Measurements from ENCODE around the gene TANGO2.
"Not testable (repeated sequence)": the region's sequence is repeated elsewhere in the genome, so short reads cannot be mapped to it uniquely, and the experiment has no call there.

Gene TANGO2

DNA sequence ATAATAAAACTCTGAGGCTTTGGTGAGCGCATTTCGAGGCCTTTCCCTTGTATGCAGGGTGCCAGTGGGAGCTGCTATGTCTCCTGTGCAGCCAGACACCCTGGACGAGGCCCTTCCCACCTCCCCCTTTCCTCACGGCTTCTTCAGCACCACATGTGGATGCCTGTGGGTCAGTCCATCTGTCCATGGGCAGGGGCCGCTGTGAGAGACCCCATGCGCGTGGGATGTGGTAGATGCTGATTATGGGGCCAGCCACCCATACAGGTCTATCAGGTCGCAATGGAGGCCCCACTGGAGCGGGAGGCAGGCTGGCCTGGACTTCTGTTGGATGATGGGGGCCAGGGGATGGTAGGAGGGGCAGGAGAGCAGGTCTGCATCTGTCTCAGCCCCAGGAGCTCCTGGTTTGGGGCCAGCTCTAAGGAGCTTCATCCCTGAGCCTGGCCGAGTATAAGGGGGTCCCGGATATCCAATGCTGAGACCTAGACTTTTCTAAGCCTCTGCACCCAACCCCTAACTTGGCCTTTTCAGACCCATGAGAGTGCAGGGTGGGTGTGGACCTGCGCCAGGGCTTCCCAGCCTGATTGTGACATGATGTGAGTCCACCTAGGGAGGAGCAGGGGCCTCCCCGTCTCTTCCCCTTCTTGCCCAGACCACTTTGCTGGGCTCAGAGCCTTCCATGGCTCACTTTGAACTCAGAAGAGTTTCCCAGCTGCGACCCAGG is 45.1 kb downstream of the TANGO2 start:
- no peak overlapping the region for H4K8ac ChIP-seq (ENCODE audit: low read depth, low read length)
- no peak overlapping the region for H2BK120ac ChIP-seq (ENCODE audit: insufficient read depth, low read length, poor library complexity)
- no peak overlapping the region for H3K4ac ChIP-seq (ENCODE audit: low read depth, low read length)
- H3K4me2 ChIP-seq (ENCODE audit: low read length) = no peak overlapping the region
- H3K79me2 ChIP-seq (ENCODE audit: control insufficient read depth, insufficient read depth, low read length, poor library complexity) = no peaks in the 10 kb centered on the region
- H3K27ac ChIP-seq (ENCODE audit: low read depth, low read length) = no peak overlapping the region
- no peak overlapping the region for H3K14ac ChIP-seq (ENCODE audit: low read length)
- H4K12ac ChIP-seq (ENCODE audit: low read depth, low read length) = no peak overlapping the region
- no peaks in the 10 kb centered on the region for H3K79me1 ChIP-seq (ENCODE audit: low read length)
- WGBS (ENCODE audit: extremely low coverage, insufficient coverage, insufficient read length) = no CpG with 5 or more reads among the region's 14 CpGs
- H3K27me3 ChIP-seq (ENCODE audit: insufficient read depth, low read length) = no peaks in the 10 kb centered on the region
- no peak overlapping the region for H2BK5ac ChIP-seq (ENCODE audit: low read depth, low read length, poor library complexity)
- no peak overlapping the region for H2BK12ac ChIP-seq (ENCODE audit: low read length)
- H3K4me1 ChIP-seq (ENCODE audit: control insufficient read depth in 1 of 2, insufficient read depth in 2 of 2, low read length in 2 of 2) = peaks cover 4% of the 10 kb centered on the region in 2 experiments
- no peak for DNase-seq
- H2AK5ac ChIP-seq (ENCODE audit: low read length) = no peak overlapping the region
- peaks cover 5% of the 10 kb centered on the region for H3K9me3 ChIP-seq (ENCODE audit: insufficient read depth, low read depth, low read length)
- no peak overlapping the region for H3K23ac ChIP-seq (ENCODE audit: low read length)
- no peak overlapping the region for H3K18ac ChIP-seq (ENCODE audit: low read length)
- no peak overlapping the region for H3K4me3 ChIP-seq (ENCODE audit: low read depth, low read length)
- H4K91ac ChIP-seq (ENCODE audit: low read depth, low read length) = no peak overlapping the region
- H2AFZ ChIP-seq (ENCODE audit: insufficient read depth, low read length, poor library complexity) = no peak overlapping the region
- no peak overlapping the region for H3K9ac ChIP-seq (ENCODE audit: low read length)
- H3K36me3 ChIP-seq (ENCODE audit: control insufficient read depth in 1 of 2, insufficient read depth in 2 of 2, low read length in 2 of 2) = peaks cover 18 to 24% of the 10 kb centered on the region in 2 experiments

DNA sequence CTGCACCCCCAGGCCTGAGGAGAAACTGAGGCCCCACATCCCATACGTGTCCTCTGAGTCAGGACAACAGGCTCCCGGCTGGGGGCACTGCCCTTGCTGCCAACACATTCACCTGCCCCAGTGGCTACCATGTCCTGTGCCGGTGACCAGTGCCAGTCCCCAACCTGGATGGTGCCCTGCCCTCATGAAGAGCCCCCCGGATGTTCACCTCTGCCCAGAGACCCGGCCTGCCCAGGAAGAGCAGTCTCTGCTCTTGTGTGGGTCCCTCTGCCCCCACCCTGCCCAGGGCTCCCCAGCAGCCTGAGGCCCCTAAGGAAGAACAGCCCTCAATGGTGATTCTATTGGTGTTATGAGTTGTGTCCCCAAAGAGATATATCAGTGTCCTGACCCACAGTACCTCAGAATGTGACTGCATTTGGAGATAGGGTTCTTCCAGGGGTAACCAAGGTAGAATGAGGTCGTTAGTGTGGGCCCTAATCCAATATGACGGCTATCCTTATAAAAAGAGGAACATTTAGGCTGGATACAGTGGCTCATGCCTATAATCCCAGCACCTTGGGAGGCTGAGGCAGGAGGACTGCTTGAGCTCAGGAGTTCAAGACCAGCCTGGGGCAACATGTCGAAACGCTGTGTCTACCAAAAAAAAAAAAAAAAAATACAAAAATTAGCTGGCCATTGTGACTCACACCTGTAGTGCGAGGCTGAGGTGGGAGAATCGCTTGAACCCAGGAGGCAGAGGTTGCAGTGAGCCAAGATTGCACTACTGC is 45.9 kb downstream of the TANGO2 start:
- H3K23ac ChIP-seq (ENCODE audit: low read length) = no peak overlapping the region
- H3K4me1 ChIP-seq (ENCODE audit: control insufficient read depth in 1 of 2, insufficient read depth in 2 of 2, low read length in 2 of 2) = peaks cover 4% of the 10 kb centered on the region in 2 experiments
- no peak overlapping the region for H3K9ac ChIP-seq (ENCODE audit: low read length)
- H2AFZ ChIP-seq (ENCODE audit: insufficient read depth, low read length, poor library complexity) = no peak overlapping the region
- H3K9me3 ChIP-seq (ENCODE audit: insufficient read depth, low read depth, low read length) = peaks cover 5% of the 10 kb centered on the region
- no peaks in the 10 kb centered on the region for H3K79me1 ChIP-seq (ENCODE audit: low read length)
- H2AK5ac ChIP-seq (ENCODE audit: low read length) = no peak overlapping the region
- no peak overlapping the region for H3K4me3 ChIP-seq (ENCODE audit: low read depth, low read length)
- no peak overlapping the region for H4K91ac ChIP-seq (ENCODE audit: low read depth, low read length)
- H3K4ac ChIP-seq (ENCODE audit: low read depth, low read length) = no peak overlapping the region
- no peak overlapping the region for H3K18ac ChIP-seq (ENCODE audit: low read length)
- H4K8ac ChIP-seq (ENCODE audit: low read depth, low read length) = no peak overlapping the region
- H3K79me2 ChIP-seq (ENCODE audit: control insufficient read depth, insufficient read depth, low read length, poor library complexity) = no peaks in the 10 kb centered on the region
- no CpG with 5 or more reads among the region's 11 CpGs for WGBS (ENCODE audit: extremely low coverage, insufficient coverage, insufficient read length)
- no peak overlapping the region for H2BK12ac ChIP-seq (ENCODE audit: low read length)
- H3K14ac ChIP-seq (ENCODE audit: low read length) = no peak overlapping the region
- H3K27me3 ChIP-seq (ENCODE audit: insufficient read depth, low read length) = no peaks in the 10 kb centered on the region
- H3K36me3 ChIP-seq (ENCODE audit: control insufficient read depth in 1 of 2, insufficient read depth in 2 of 2, low read length in 2 of 2) = peaks cover 11 to 17% of the 10 kb centered on the region in 2 experiments
- H2BK5ac ChIP-seq (ENCODE audit: low read depth, low read length, poor library complexity) = no peak overlapping the region
- no peak overlapping the region for H4K12ac ChIP-seq (ENCODE audit: low read depth, low read length)
- H3K27ac ChIP-seq (ENCODE audit: low read depth, low read length) = no peak overlapping the region
- peak; percentile 63 to 82 for DNase-seq
- no peak overlapping the region for H2BK120ac ChIP-seq (ENCODE audit: insufficient read depth, low read length, poor library complexity)
- no peak overlapping the region for H3K4me2 ChIP-seq (ENCODE audit: low read length)

DNA sequence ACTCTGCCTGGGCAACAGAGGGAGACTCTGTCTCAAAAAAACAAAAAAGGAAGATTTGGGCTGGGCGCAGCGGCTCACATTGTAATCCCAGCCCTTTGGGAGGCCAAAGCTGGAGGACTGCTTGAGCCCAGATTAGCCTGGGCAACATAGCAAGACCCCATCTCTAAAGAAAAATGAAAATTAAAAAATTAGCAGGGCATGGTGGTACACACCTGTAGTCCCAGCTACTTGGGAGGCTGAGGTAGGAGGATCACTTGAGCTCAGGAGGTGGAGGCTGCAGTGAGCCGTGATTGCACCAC is 46.4 kb downstream of the TANGO2 start:
- H3K4me3 ChIP-seq (ENCODE audit: low read depth, low read length); H2AK5ac ChIP-seq (ENCODE audit: low read length); H2BK5ac ChIP-seq (ENCODE audit: low read depth, low read length, poor library complexity); H3K27ac ChIP-seq (ENCODE audit: low read depth, low read length); H4K8ac ChIP-seq (ENCODE audit: low read depth, low read length); H3K4ac ChIP-seq (ENCODE audit: low read depth, low read length); H2BK12ac ChIP-seq (ENCODE audit: low read length); H3K4me1 ChIP-seq (ENCODE audit: control insufficient read depth in 1 of 2, insufficient read depth in 2 of 2, low read length in 2 of 2); H3K9me3 ChIP-seq (ENCODE audit: insufficient read depth, low read depth, low read length); H2AFZ ChIP-seq (ENCODE audit: insufficient read depth, low read length, poor library complexity); H4K12ac ChIP-seq (ENCODE audit: low read depth, low read length); H3K79me1 ChIP-seq (ENCODE audit: low read length); DNase-seq; H3K23ac ChIP-seq (ENCODE audit: low read length); H3K4me2 ChIP-seq (ENCODE audit: low read length); H3K14ac ChIP-seq (ENCODE audit: low read length); H4K91ac ChIP-seq (ENCODE audit: low read depth, low read length); H3K9ac ChIP-seq (ENCODE audit: low read length); H3K18ac ChIP-seq (ENCODE audit: low read length); H2BK120ac ChIP-seq (ENCODE audit: insufficient read depth, low read length, poor library complexity); H3K79me2 ChIP-seq (ENCODE audit: control insufficient read depth, insufficient read depth, low read length, poor library complexity); H3K27me3 ChIP-seq (ENCODE audit: insufficient read depth, low read length): not testable (repeated sequence)
- no CpG with 5 or more reads among the region's 3 CpGs for WGBS (ENCODE audit: extremely low coverage, insufficient coverage, insufficient read length)
- H3K36me3 ChIP-seq (ENCODE audit: control insufficient read depth in 1 of 2, insufficient read depth in 2 of 2, low read length in 2 of 2) = peaks cover 5 to 15% of the 10 kb centered on the region in 2 experiments

- no peaks in the 10 kb centered on the region for H3K79me1 ChIP-seq (ENCODE audit: low read length)
- H3K4me1 ChIP-seq (ENCODE audit: control insufficient read depth in 1 of 2, insufficient read depth in 2 of 2, low read length in 2 of 2) = no peaks in the 10 kb centered on the region
- no peak overlapping the region for H2AK5ac ChIP-seq (ENCODE audit: low read length)
- no CpG with 5 or more reads among the region's 7 CpGs for WGBS (ENCODE audit: extremely low coverage, insufficient coverage, insufficient read length)
- H3K4me3 ChIP-seq (ENCODE audit: low read depth, low read length) = no peak overlapping the region
- H3K27ac ChIP-seq (ENCODE audit: low read depth, low read length) = no peak overlapping the region
- H2BK12ac ChIP-seq (ENCODE audit: low read length) = no peak overlapping the region
- H2BK5ac ChIP-seq (ENCODE audit: low read depth, low read length, poor library complexity) = no peak overlapping the region
- no peak overlapping the region for H3K23ac ChIP-seq (ENCODE audit: low read length)
- H4K8ac ChIP-seq (ENCODE audit: low read depth, low read length) = no peak overlapping the region
- H4K91ac ChIP-seq (ENCODE audit: low read depth, low read length) = no peak overlapping the region
- H3K27me3 ChIP-seq (ENCODE audit: insufficient read depth, low read length) = no peaks in the 10 kb centered on the region
- no peak overlapping the region for H2BK120ac ChIP-seq (ENCODE audit: insufficient read depth, low read length, poor library complexity)
- H2AFZ ChIP-seq (ENCODE audit: insufficient read depth, low read length, poor library complexity) = no peak overlapping the region
- peaks cover 0 to 10% of the 10 kb centered on the region in 2 experiments for H3K36me3 ChIP-seq (ENCODE audit: control insufficient read depth in 1 of 2, insufficient read depth in 2 of 2, low read length in 2 of 2)
- H3K4ac ChIP-seq (ENCODE audit: low read depth, low read length) = no peak overlapping the region
- H3K14ac ChIP-seq (ENCODE audit: low read length) = no peak overlapping the region
- no peak overlapping the region for H3K9ac ChIP-seq (ENCODE audit: low read length)
- H3K18ac ChIP-seq (ENCODE audit: low read length) = no peak overlapping the region
- no peak overlapping the region for H3K4me2 ChIP-seq (ENCODE audit: low read length)
- no peak overlapping the region for H4K12ac ChIP-seq (ENCODE audit: low read depth, low read length)
- no peak for DNase-seq
- H3K79me2 ChIP-seq (ENCODE audit: control insufficient read depth, insufficient read depth, low read length, poor library complexity) = no peaks in the 10 kb centered on the region
- peaks cover 5% of the 10 kb centered on the region for H3K9me3 ChIP-seq (ENCODE audit: insufficient read depth, low read depth, low read length)
Observed at GRCh38 chr22:20068640-20069039, 47.7 kb downstream of the TANGO2 start.
